HFF-Myc (cell line): ENCODE data around the gene ENOX1.
A peak's percentile ranks its signal among the peaks of the same experiment; 100 is the strongest.

Experiments used
- DNase-seq: peaks from one replicate; pipeline ENCODE4 v3.0.0-alpha.2; 2011; ENCODE audit warnings: low read depth; ENCODE audit errors: extremely low read depth
- H3K4me3 ChIP-seq: replicated peaks from 2 replicates; pipeline ENCODE4 v1.5.1; 2011; ENCODE audit warnings: low read depth, mild to moderate bottlenecking, control low read depth, low read length
- CTCF ChIP-seq: IDR thresholded peaks from 2 replicates; pipeline ENCODE4 v1.5.1; 2012; ENCODE audit warnings: mild to moderate bottlenecking, low read depth, low read length, control low read depth; ENCODE audit errors: missing control alignments

Gene ENOX1

GRCh38 chr13:43196086-43196621, 590.6 kb downstream of the ENOX1 start:
- TF ChIP-seq CTCF = no peak
- no peak for DNase-seq
- no peak overlapping the region for H3K4me3 ChIP-seq

- peak; percentile 21 for TF ChIP-seq CTCF
- H3K4me3 ChIP-seq = no peak overlapping the region
- no peak for DNase-seq
These were observed 591.2 kb downstream of the ENOX1 start for GRCh38 chr13:43195551-43195950.

DNA sequence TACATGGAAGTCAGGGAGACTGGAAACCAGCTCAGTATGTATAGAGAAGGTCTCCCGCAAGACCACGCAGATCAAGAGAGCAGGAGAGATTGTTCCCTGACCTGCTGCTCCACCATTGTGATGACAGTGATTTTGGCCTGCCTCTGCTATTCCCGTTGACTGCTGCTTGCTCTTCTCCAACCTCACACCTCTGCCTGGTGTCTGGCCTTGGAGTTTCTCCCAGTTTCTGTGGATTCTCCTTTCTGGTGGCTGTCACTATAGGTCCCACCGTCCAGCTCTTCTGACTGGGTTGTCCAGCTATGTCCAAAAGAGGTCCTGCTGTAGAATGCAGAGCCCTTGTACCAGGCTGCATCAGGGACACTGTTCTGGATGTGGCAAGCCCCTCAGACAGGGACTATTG, 591.7 kb downstream of the ENOX1 start:
- H3K4me3 ChIP-seq = no peak overlapping the region
- TF ChIP-seq CTCF = no peak
- no peak for DNase-seq

DNA sequence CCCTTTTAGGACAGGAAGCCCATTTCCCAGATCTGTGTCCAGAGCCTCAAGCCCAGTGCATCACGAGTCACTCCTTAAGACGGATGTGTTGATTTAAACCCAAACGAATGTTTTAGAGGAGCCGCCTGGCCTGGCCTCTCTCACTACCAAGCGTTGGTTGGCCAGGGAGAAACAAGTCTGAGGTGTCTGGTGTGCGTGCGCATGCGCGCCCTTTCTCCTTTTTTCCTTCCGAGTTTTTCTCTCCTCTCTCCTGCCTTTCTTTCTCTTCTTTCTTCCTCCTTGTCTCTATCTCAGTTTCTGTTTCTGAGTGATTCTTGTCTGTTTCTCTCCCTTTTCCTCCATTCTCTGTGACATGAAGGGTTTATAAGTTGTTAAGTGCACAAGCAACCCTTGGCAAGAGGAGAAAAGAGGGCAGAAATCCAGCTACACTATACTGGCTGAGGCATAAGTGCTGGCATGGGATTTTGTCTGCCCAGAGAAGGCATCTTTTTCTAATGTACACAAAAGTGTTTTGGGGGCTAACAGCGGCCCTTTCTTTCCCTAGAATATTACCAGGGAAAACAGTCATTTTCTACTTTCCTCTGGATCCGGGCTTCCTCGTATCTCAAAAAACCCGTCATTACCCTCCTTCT, 592.9 kb downstream of the ENOX1 start:
- no peak for TF ChIP-seq CTCF
- H3K4me3 ChIP-seq = no peak overlapping the region
- no peak for DNase-seq

DNA sequence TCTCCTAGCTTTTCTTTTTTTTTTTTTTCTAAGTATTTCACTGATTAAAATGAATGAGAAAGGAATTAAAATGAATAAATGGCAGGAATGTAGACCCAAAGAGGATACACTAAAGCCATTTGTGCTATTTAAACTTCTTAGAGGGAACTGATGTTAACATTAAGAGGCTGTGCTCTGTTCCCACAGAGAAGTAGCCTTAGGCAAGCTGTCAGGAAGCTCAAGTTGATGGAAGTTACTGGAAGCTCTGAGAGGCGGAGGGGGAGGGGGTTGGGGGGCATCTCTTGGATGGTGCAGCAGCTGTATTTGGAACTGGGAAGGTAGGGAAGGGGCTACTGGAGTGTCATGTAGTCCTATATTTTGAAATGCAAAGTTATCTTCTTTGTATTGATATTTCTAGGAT, 595.2 kb downstream of the ENOX1 start:
- no peak overlapping the region for H3K4me3 ChIP-seq
- TF ChIP-seq CTCF = no peak
- no peak for DNase-seq

GRCh38 chr13:43185226-43185625, 601.5 kb downstream of the ENOX1 start:
- no peak for TF ChIP-seq CTCF
- DNase-seq = no peak

GRCh38 chr13:43180837-43181236, 605.9 kb downstream of the ENOX1 start:
- DNase-seq = no peak
- no peak overlapping the region for H3K4me3 ChIP-seq
- TF ChIP-seq CTCF = no peak

More at GRCh38 chr13:43185226-43185625, 601.5 kb downstream of the ENOX1 start:
- H3K4me3 ChIP-seq = no peak overlapping the region
